Measurements from ENCODE around the gene PARK7.

GRCh38 chr1:8025061-8025670 lies 63.7 kb downstream of the PARK7 start:
- TF ChIP-seq KDM1A (IDR thresholded peaks at IDR 0.05; ENCODE audit: low read depth) (no peak), POLR2A (IDR thresholded peaks at IDR 0.05; ENCODE audit: low read length) (no peak), CTCF (IDR thresholded peaks at IDR 0.05) (no peak), REST (IDR thresholded peaks at IDR 0.05) (no peak; the same call in 1 of the 2 replicates), ZNF302 (CRISPR knock-in tag; IDR thresholded peaks at IDR 0.05) (no peak), KDM5A (IDR thresholded peaks at IDR 0.05) (no peak), ESRRA (IDR thresholded peaks at IDR 0.05; ENCODE audit: borderline replicate concordance, low read length) (no peak), NFE2L2 (conservative IDR thresholded peaks at IDR 0.05; ENCODE audit: low read length) (no peak), POLR2AphosphoS2 (conservative IDR thresholded peaks at IDR 0.05; ENCODE audit: low read length) (no peak), HOXA7 (CRISPR knock-in tag; IDR thresholded peaks at IDR 0.05) (no peak), RFX5 (IDR thresholded peaks at IDR 0.05) (no peak), USF2 (IDR thresholded peaks at IDR 0.05) (no peak), CHD4 (IDR thresholded peaks at IDR 0.05; ENCODE audit: borderline replicate concordance) (no peak)

Data from A549 (cell line).